NOMO-1 treated with dmso at 0.1 percent for 144 hours (cell line): Measurements from ENCODE around the gene BMI1.
"Not testable (repeated sequence)": the region's sequence is repeated elsewhere in the genome, so short reads cannot be mapped to it uniquely, and the experiment has no call there.

ENCODE experiments used
- DNase-seq: peaks from one replicate; lab custom pipeline; 2025; ENCODE audit not compliant: unreplicated experiment; lab: John Stamatoyannopoulos, UW

BMI1 gene

GRCh38 chr10:22338931-22339330 is 18.0 kb downstream of the BMI1 start:
- DNase-seq, result no peak

- DNase-seq, result no peak
Measured at GRCh38 chr10:22339761-22340328, 18.9 kb downstream of the BMI1 start.

GRCh38 chr10:22340329-22341189 is 19.7 kb downstream of the BMI1 start:
- DNase-seq, result peak; percentile 39

GRCh38 chr10:22341190-22341925 is 20.5 kb downstream of the BMI1 start:
- DNase-seq, result no peak

- DNase-seq, result no peak
Measured at GRCh38 chr10:22341926-22342196, 21.0 kb downstream of the BMI1 start.

GRCh38 chr10:22342421-22342820 is 21.5 kb downstream of the BMI1 start:
- no peak for DNase-seq

GRCh38 chr10:22343731-22344130 is 22.8 kb downstream of the BMI1 start:
- DNase-seq, result no peak

- no peak for DNase-seq
Measured at GRCh38 chr10:22344249-22344648, 23.4 kb downstream of the BMI1 start.

GRCh38 chr10:22344781-22345300 is 23.9 kb downstream of the BMI1 start:
- DNase-seq, result no peak

GRCh38 chr10:22345301-22346095 is 24.6 kb downstream of the BMI1 start, which contains the start of gene SPAG6:
SPAG6 (plus strand) TSS chr10:22345496; CDS start chr10:22345612, 116 bp downstream.
- peak; percentile 60 for DNase-seq

- DNase-seq, result no peak
Measured at GRCh38 chr10:22346096-22346661, 25.3 kb downstream of the BMI1 start.

GRCh38 chr10:22349755-22350154 is 28.9 kb downstream of the BMI1 start:
- no peak for DNase-seq

GRCh38 chr10:22351131-22351703 is 30.3 kb downstream of the BMI1 start:
- DNase-seq, result no peak

- no peak for DNase-seq
Measured at GRCh38 chr10:22356324-22356873, 35.5 kb downstream of the BMI1 start.

GRCh38 chr10:22357770-22358169 is 36.9 kb downstream of the BMI1 start:
- DNase-seq, result not testable (repeated sequence)

- no peak for DNase-seq
Measured at GRCh38 chr10:22363305-22363704, 42.4 kb downstream of the BMI1 start.

GRCh38 chr10:22364407-22365140 is 43.7 kb downstream of the BMI1 start:
- no peak for DNase-seq

- peak; percentile 61 for DNase-seq
Measured at GRCh38 chr10:22365233-22365632, 44.3 kb downstream of the BMI1 start.
